Neural cell (in vitro differentiated cells): ENCODE data around the gene SPATA22. TPM values are rescaled to one million over a fixed set of nuclear protein-coding genes. Genes with fewer than 3 reads are reported as not detected.

ENCODE experiments used
- H2AFZ ChIP-seq: fragments of 200-600, 300-800 bp; sonication (generic), shearing (Covaris generic); 2 replicates; pipeline ENCODE4 v1.6.0; 2014; ENCODE audit warnings: low read depth, mild to moderate bottlenecking, antibody characterized with exemption, low read length, moderate library complexity
- H3F3A ChIP-seq: fragments of 200-600 bp; shearing (Covaris generic); 2 replicates; pipeline ENCODE4 v1.6.1; 2016; ENCODE audit warnings: mild to moderate bottlenecking, moderate library complexity, mixed read lengths, antibody characterized with exemption, low read length; ENCODE audit not compliant: insufficient read depth, poor library complexity, severe bottlenecking
- H3K27ac ChIP-seq: fragments of 200-600, 300-800 bp; sonication (generic), shearing (Covaris generic); 2 replicates; pipeline ENCODE4 v1.5.1; 2014; ENCODE audit warnings: mild to moderate bottlenecking, low read length, moderate library complexity
- H3K27me3 ChIP-seq: fragments of 300-800, 200-600 bp; sonication (generic), shearing (Covaris generic); 2 replicates; pipeline ENCODE4 v1.6.0; 2014; ENCODE audit warnings: mild to moderate bottlenecking, low read depth, low read length, moderate library complexity; ENCODE audit not compliant: insufficient read depth
- H3K36me3 ChIP-seq: fragments of 300-800, 200-600 bp; sonication (generic), shearing (Covaris generic); 2 replicates; pipeline ENCODE4 v1.5.1; 2014; ENCODE audit warnings: mild to moderate bottlenecking, antibody characterized with exemption, low read length, moderate library complexity; ENCODE audit not compliant: insufficient read depth
- H3K4me2 ChIP-seq: fragments of 300-800, 200-600 bp; sonication (generic), shearing (Covaris generic); 2 replicates; pipeline ENCODE4 v1.6.0; 2014; ENCODE audit warnings: mild to moderate bottlenecking, low read length
- H3K4me3 ChIP-seq: fragments of 300-800, 200-600 bp; sonication (generic), shearing (Covaris generic); 2 replicates; pipeline ENCODE4 v1.5.1; 2014; ENCODE audit warnings: mild to moderate bottlenecking, low read length, moderate library complexity
- H3K79me2 ChIP-seq: fragments of 200-600 bp; shearing (Covaris generic); replicated peaks from 2 replicates; pipeline ENCODE4 v1.6.0; 2014; ENCODE audit warnings: mild to moderate bottlenecking, low read length, moderate library complexity; ENCODE audit not compliant: insufficient read depth
- H3K9ac ChIP-seq: fragments of 300-800, 200-600 bp; sonication (generic), shearing (Covaris generic); 2 replicates; pipeline ENCODE4 v1.6.1; 2016; ENCODE audit warnings: mild to moderate bottlenecking, low read length, mixed read lengths
- H3K9me2 ChIP-seq: fragments of 200-600 bp; shearing (Covaris generic); 2 replicates; pipeline ENCODE4 v1.6.1; 2016; ENCODE audit warnings: mild to moderate bottlenecking, low read length, mixed read lengths; ENCODE audit not compliant: insufficient read depth
- H3K9me3 ChIP-seq: fragments of 200-600, 300-800 bp; sonication (generic), shearing (Covaris generic); 2 replicates; pipeline ENCODE4 v1.6.1; 2016; ENCODE audit warnings: mild to moderate bottlenecking, mixed run types, low read length, moderate library complexity, mixed read lengths
- H4K20me1 ChIP-seq: fragments of 200-600 bp; shearing (Covaris generic); 2 replicates; pipeline ENCODE4 v1.6.1; 2016; ENCODE audit warnings: mild to moderate bottlenecking, mixed run types; ENCODE audit not compliant: insufficient read depth
- EP300 ChIP-seq: fragments of 450-650 bp; conservative IDR thresholded peaks from 2 replicates; pipeline ENCODE4 v1.6.1; 2014; ENCODE audit warnings: antibody characterized with exemption, mild to moderate bottlenecking, moderate library complexity; ENCODE audit not compliant: poor library complexity, severe bottlenecking
- EZH2 ChIP-seq: fragments of 200-600, 300-800 bp; shearing (Covaris generic), sonication (generic); IDR thresholded peaks from 2 replicates; pipeline ENCODE4 v1.6.1; 2014; ENCODE audit warnings: antibody characterized with exemption, low read length, borderline replicate concordance, mild to moderate bottlenecking; ENCODE audit not compliant: insufficient read depth, poor library complexity, severe bottlenecking
- MXI1 ChIP-seq: fragments of 450-650 bp; conservative IDR thresholded peaks from 2 replicates; pipeline ENCODE4 v1.6.1; 2014; ENCODE audit warnings: antibody characterized with exemption, mild to moderate bottlenecking; ENCODE audit not compliant: poor library complexity, severe bottlenecking
- POLR2AphosphoS5 ChIP-seq: IDR thresholded peaks from 2 replicates; pipeline ENCODE4 v1.6.1; 2012
- RAD21 ChIP-seq: fragments of 450-650 bp; conservative IDR thresholded peaks from 2 replicates; pipeline ENCODE4 v1.6.1; 2014; ENCODE audit warnings: antibody characterized with exemption, mild to moderate bottlenecking, moderate library complexity
- SMC3 ChIP-seq: fragments of 450-650 bp; conservative IDR thresholded peaks from 2 replicates; pipeline ENCODE4 v1.6.1; 2014; ENCODE audit warnings: antibody characterized with exemption, mild to moderate bottlenecking, moderate library complexity; ENCODE audit not compliant: poor library complexity
- TAF1 ChIP-seq: IDR thresholded peaks from 2 replicates; pipeline ENCODE4 v1.6.1; 2012; ENCODE audit warnings: low read depth
- polyA plus RNA-seq: library from polyadenylated mRNA; depleted of rRNA; stranded (reverse); fragments of >200 nt; gene quantifications from 2 replicates; pipeline ENCODE4 v1.2.3, GENCODE V29; 2014
- TF ChIP-seq, protein P1 (sequence below): IDR thresholded peaks from 2 replicates; pipeline ENCODE4 v1.6.1; 2012; ENCODE audit warnings: borderline replicate concordance
- TF ChIP-seq, protein P2 (sequence below): fragments of 450-650 bp; IDR thresholded peaks from 2 replicates; pipeline ENCODE4 v1.5.1; 2014; ENCODE audit warnings: antibody characterized with exemption, mild to moderate bottlenecking, moderate library complexity; ENCODE audit not compliant: poor library complexity, severe bottlenecking

Gene SPATA22
- polyA plus RNA-seq, 1 donor from 2014 or later, result not detected

DNA sequence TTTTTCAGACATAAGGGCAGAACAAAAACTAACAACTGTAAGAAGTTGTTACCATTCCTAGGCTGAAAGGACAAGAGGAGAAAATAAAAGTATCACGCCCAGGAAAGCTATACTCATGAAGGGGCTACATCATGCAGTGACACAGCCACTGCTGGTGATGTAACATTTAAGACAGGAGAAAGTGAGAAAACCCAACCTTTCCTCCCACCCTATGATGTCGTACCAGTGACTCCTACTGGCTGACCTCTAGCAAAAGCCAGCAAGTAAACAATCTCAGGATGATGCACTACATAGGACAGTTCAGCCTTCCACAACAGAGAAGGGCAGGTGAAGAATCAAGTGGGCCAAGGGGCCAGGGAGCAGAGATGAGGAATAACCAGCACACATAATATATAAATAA lies 24.0 kb downstream of the SPATA22 start:
- Histone ChIP-seq H2AFZ (no peak overlapping the region), H3K27me3 (no peaks in the 10 kb centered on the region), H3K36me3 (no peaks in the 10 kb centered on the region), H3K27ac (no peak overlapping the region), H3K9ac (no peak overlapping the region), H3F3A (no peaks in the 10 kb centered on the region), H3K4me2 (no peak overlapping the region), H4K20me1 (no peaks in the 10 kb centered on the region), H3K9me3 (no peaks in the 10 kb centered on the region), H3K9me2 (no peaks in the 10 kb centered on the region), H3K79me2 (no peaks in the 10 kb centered on the region), H3K4me3 (no peak overlapping the region)
- TF ChIP-seq MXI1 (no peak), SMC3 (no peak), EZH2 (no peak), POLR2AphosphoS5 (no peak), TAF1 (no peak), RAD21 (no peak), EP300 (no peak)
- TF ChIP-seq, protein P1, sequence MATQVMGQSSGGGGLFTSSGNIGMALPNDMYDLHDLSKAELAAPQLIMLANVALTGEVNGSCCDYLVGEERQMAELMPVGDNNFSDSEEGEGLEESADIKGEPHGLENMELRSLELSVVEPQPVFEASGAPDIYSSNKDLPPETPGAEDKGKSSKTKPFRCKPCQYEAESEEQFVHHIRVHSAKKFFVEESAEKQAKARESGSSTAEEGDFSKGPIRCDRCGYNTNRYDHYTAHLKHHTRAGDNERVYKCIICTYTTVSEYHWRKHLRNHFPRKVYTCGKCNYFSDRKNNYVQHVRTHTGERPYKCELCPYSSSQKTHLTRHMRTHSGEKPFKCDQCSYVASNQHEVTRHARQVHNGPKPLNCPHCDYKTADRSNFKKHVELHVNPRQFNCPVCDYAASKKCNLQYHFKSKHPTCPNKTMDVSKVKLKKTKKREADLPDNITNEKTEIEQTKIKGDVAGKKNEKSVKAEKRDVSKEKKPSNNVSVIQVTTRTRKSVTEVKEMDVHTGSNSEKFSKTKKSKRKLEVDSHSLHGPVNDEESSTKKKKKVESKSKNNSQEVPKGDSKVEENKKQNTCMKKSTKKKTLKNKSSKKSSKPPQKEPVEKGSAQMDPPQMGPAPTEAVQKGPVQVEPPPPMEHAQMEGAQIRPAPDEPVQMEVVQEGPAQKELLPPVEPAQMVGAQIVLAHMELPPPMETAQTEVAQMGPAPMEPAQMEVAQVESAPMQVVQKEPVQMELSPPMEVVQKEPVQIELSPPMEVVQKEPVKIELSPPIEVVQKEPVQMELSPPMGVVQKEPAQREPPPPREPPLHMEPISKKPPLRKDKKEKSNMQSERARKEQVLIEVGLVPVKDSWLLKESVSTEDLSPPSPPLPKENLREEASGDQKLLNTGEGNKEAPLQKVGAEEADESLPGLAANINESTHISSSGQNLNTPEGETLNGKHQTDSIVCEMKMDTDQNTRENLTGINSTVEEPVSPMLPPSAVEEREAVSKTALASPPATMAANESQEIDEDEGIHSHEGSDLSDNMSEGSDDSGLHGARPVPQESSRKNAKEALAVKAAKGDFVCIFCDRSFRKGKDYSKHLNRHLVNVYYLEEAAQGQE, result no peak
- TF ChIP-seq, protein P2, sequence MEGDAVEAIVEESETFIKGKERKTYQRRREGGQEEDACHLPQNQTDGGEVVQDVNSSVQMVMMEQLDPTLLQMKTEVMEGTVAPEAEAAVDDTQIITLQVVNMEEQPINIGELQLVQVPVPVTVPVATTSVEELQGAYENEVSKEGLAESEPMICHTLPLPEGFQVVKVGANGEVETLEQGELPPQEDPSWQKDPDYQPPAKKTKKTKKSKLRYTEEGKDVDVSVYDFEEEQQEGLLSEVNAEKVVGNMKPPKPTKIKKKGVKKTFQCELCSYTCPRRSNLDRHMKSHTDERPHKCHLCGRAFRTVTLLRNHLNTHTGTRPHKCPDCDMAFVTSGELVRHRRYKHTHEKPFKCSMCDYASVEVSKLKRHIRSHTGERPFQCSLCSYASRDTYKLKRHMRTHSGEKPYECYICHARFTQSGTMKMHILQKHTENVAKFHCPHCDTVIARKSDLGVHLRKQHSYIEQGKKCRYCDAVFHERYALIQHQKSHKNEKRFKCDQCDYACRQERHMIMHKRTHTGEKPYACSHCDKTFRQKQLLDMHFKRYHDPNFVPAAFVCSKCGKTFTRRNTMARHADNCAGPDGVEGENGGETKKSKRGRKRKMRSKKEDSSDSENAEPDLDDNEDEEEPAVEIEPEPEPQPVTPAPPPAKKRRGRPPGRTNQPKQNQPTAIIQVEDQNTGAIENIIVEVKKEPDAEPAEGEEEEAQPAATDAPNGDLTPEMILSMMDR, result no peak

DNA sequence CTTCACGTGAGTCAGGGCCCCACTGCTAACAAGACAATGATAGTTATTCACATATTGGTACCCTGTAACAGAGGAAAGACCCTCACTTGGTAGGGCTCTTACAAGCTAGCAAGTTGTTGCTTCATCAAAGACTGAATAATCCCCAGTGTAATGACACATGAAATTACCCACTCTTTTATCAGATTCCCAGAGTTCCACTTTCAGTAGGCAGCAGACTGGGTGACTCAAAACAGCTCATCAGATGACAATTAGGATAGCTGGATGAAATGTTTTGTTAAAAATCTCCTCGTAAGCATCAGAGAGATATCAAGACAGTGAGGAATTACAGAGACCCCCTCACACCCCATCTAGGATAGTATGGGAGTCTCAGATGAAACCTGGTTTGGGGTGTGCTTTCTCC lies 31.2 kb downstream of the SPATA22 start:
- no peaks in the 10 kb centered on the region for H3K9me2 ChIP-seq
- H3F3A ChIP-seq, result no peaks in the 10 kb centered on the region
- H3K27me3 ChIP-seq, result no peaks in the 10 kb centered on the region

More for the DNA sequence above, 31.2 kb downstream of the SPATA22 start:
- no peaks in the 10 kb centered on the region for H3K9me3 ChIP-seq
- TF ChIP-seq MXI1 (no peak), POLR2AphosphoS5 (no peak), SMC3 (no peak), EZH2 (no peak), TAF1 (no peak), EP300 (no peak), RAD21 (no peak)
- TF ChIP-seq, protein P2, result no peak
- TF ChIP-seq, protein P1, result no peak
- H3K4me3 ChIP-seq, result no peak overlapping the region
- no peak overlapping the region for H3K27ac ChIP-seq
- no peaks in the 10 kb centered on the region for H3K36me3 ChIP-seq
- H4K20me1 ChIP-seq, result no peaks in the 10 kb centered on the region
- no peak overlapping the region for H3K9ac ChIP-seq
- H2AFZ ChIP-seq, result no peak overlapping the region
- no peaks in the 10 kb centered on the region for H3K79me2 ChIP-seq
- no peak overlapping the region for H3K4me2 ChIP-seq
